ELF-1 (cell line): ENCODE data around the gene ZNF136.

Source experiments
- DNase-seq: peaks from one replicate; pipeline ENCODE4 v3.0.0-alpha.2; 2016; ENCODE audit warnings: low read depth, low spot score

ZNF136 gene

DNA sequence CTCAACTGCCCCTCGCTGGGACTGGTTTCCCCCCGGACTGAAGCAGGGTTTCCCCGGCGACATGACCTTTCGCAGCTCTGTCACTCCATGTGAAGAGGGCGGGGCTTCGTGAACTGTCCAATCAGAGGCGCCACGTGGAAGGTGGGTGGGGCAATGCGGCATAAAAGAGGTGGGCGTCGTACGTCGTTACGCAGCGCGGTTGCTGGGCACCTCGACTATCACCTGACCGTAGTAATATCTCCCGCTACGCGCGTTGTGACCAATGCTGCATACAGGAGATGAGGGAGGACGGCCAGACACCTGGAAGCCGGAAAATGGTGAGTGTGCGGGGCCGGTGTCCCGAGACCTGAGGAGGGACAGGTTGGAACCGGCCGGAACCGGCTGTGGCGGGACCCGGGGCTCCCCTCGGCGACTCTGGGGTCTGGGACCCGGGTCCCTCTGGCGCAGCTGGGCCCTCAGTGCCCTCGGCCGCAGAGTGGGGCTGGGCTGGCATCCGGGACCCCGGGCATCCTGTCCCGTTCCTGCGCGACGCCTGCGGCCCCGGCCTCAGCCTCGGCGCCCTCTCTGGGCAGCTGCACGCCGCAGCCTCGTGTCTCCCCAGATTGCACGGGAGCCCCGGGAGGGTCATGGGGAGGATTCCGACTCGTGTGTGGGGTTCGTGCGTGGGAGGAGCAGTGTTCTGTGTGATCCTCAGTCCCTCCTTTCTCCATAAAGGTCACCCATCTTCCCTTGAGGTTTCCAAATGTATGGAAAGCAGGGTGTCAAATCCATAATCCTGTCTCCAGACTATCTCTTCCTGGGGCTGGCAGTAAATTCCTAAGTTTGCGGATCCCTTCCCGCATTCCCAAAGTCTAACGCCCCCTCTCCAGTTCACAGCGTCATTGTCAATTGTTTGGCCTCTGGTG lies 32.2 kb downstream of the ZNF136 start:
- DNase-seq: no peak

DNA sequence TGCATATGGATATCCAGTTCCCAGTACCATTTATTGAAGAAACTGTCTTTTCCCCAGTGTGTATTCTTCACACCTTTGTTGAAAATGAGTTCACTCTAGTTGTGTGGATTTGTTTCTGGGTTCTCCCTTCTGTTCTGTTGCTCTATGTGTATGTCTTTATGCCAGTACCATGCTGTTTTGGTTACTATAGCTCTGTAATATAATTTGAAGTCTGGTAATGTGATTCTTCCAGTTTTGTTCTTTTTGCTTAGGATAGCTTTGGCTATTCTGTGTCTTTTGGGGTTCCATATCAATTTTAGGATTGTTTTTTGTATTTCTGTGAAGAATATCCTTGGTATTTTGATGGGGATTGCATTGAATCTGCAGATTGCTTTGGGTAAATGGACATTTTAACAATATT lies 35.2 kb downstream of the ZNF136 start:
- DNase-seq: no peak

DNA sequence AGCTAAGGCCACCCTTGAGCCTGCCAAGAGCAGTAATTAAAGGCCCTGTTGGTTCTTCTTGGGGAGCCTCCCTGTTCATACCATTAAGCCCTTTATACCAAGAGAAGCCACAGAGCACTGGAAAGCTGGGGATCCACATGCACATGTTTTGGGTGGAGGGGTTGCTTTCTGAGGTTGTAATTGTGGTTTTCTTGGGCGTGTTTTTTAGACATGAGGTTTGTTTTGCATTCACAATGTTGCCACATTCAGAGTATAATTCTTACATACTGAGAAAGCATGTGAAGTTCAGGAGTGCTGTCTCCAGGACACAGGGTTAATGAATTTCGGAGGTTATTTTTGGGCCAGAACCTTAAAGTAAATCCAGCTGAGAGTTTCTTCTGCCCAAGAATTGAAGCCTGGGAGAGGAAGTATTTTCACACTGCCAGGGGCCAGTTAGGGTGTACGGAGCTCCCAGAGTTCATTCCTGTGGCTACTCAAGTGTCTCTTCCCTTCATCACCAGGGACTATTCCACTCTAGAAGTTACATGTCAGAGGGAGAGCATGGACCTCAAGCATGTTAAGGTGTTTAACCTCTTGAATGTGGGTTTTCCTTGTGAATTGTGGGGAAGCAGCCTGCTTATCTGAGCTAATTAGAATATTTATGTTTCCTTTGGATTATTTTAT lies 37.0 kb downstream of the ZNF136 start:
- DNase-seq: no peak

DNA sequence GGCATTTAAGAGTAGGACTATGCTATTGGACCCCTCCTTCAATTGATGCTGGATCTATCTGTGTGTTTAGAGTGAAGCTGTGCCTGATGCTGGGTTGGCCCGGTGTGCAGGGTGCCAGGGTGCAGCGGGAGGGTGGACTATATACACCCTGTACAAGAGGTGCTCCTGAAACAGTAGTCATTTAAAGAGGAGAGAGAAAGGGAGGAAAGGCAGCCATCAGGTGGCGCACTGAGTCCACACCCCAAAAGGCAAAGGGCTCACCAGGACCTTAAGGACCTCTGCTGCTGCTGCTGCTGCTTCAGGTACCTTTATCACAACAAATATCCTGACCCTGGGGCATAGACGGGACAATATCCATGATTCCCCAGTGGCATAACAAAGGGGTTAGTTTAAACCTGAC lies 39.4 kb downstream of the ZNF136 start:
- peak; percentile 10 for DNase-seq

DNA sequence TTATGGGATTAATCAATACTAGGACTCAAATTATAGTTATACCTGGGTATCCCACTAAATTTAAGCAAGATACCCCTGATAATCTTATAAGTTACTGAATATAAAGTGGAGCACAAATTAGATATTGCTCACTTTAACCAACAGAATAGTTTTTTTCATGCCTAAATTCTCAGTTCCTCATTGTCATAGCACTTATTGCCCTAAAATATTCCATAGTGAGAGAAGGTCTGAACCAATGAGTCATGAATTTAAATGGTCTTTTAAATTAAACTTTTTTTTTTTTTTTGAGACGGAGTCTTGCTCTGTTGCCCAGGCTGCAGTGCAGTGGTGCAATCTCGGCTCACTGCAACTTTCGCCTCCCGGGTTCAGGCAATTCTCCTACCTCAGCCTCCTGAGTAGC lies 42.4 kb downstream of the ZNF136 start:
- no peak for DNase-seq

DNA sequence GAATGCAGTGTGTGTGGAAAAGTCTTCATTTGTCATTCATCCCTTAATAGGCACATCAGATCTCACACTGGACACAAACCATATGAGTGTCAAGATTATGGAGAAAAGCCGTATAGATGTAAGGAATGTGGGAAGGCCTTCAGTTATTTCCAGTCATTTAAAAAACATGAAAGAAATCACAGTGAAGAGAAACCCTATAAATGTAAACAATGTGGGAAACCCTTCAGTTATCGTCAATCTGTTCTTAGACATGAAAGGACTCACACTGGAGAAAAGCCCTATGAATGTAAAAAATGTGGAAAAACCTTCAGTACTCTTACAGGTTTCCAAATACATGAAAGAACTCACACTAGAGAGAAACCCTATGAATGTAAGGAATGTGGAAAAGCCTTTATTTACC lies 45.3 kb downstream of the ZNF136 start:
- no peak for DNase-seq

DNA sequence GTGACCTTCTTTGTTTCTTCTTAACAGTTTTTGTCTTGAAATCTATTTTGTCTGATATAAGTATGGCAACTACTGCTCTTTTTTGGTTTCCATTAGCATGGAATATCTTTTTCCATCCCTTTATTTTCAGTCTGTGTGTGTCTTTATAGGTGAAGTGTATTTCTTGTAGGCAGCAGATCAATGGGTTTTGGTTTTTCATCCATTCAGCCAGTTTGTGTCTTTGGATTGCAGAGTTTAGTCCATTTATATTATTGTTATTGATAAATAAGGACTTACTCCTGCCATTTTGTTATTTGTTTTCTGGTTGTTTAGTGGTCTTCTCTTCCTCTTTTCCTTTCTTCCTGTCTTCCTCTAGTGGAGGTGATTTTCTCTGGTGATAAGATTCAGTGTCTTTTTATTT lies 54.4 kb downstream of the ZNF136 start:
- DNase-seq: no peak

DNA sequence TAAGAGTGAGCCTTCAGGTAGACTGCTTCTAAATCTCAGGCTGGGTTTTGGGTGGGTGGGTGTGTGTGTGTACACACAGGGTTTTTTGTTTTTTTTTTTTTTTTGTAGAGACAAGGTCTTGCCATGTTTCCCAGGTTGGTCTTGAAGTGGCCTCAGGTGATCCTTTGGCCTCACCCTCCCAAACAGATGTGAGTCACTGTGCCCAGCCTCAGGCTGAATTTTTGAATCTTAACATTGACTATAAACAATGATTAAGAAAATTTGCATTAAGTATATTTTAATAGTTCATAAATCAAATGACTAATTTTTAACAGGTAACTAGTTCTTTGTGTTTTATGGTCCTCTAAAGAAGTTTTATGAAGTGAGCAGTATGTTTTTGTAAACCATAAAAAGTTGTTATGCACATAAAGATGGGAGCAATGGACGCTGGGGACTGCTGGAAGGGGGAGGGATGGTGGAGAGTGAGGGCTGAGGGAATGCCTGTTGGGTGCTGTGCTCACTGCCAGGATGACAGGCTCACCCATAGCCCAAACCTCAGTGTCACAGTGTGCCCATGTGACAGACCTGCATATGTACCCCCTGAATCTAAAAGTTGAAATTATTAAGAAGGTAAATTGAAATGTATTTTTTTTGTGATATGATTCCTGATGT lies 60.2 kb downstream of the ZNF136 start:
- no peak for DNase-seq

DNA sequence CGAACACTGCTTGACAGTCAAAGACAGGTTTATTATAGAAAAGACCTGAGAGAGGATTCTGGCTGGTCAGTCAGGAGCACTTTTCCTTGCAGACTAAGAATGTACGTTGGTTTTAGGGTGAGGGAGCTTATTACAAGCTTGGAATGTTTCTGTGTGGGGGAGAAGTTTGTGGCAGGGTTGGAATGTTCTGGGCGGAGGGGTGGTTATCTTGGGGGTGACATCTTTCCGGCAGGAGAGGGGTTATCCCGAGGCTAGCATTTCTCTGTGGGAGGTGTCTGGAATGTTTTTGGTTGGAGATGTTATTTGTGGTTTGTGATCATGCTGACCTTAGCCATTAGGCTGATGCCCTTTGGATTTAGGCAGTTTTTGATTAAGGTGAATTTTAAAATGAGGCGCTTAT lies 61.8 kb downstream of the ZNF136 start:
- DNase-seq: no peak

DNA sequence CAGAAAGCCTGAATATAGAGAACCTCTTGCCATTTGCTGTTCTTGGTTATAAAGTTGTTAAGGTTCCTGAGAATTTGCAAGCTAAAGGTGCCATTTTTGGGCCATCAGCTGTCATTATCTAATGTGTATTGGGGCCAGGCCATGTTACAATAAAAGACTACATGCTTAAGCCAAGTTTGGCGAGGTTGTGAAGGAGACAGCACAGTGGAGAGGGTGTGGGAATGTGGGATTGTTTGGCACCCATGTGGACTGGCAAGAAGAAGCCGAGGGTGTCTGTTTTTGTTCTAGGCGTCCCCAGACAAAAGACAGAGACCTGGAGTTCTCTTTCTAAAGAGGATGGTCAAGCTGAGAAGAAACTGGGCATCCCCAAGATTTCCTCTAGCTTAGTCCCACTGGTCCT lies 67.1 kb downstream of the ZNF136 start:
- no peak for DNase-seq

DNA sequence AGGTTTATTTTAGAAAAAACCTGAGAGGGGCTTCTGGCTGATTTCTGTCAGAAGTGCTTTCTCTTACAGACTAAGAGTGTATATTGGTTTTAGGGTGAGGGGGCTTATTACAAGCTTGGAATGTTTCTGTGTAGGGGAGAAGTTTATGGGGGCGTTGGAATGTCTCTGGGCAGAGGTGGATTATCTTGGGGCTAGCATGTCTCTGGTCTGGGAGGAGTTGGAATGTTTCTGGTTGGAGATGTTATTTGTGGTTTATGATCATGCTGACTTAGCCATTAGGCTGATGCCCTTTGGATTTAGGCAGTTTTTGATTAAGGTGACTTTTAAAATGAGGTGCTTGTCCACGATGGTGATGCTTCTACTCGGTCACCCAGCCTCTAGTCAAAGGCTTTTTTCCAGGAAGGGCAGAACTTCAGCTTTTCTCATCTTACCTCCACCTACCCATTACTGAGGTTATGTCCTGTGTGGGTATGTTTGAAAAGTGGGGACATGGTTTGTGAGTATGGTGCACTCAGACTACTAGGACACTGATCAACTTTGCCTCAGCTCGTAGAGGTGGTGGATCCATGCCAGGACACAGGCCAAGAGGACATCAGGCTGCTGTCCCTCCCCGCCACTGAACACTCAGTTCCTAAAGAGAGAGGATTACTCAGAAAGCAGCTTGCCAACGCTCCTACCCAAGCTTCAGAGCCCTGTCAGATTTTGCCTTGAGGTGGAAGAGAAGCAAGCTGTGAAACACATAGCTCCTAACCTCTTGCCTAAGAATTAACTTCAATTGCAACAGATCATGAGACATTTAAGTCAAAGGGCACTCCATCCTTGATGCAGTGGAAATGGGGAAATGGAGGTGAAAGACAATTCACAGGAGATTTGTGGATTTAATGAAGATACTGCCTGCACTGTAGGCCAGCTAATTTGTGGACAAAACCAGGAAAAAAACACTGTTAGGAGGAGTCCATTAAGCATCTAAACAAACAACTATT lies 68.1 kb downstream of the ZNF136 start:
- DNase-seq: no peak

DNA sequence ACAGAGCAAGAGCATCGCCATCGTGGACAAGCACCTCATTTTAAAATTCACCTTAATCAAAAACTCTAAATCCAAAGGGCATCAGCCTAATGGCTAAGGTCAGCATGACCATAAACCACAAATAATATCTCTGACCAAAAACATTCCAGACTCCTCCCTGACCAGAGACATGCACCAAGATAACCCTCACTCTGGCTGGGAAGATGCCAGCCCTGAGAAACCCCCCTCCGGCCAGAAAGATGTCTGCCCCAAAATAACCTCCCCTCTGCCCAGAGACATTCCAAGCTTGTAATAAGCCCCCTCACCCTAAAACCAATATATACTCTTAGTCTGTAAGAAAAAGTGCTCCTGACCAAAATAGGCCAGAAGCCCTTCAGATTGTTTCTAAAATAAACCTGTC lies 70.1 kb downstream of the ZNF136 start:
- no peak for DNase-seq

DNA sequence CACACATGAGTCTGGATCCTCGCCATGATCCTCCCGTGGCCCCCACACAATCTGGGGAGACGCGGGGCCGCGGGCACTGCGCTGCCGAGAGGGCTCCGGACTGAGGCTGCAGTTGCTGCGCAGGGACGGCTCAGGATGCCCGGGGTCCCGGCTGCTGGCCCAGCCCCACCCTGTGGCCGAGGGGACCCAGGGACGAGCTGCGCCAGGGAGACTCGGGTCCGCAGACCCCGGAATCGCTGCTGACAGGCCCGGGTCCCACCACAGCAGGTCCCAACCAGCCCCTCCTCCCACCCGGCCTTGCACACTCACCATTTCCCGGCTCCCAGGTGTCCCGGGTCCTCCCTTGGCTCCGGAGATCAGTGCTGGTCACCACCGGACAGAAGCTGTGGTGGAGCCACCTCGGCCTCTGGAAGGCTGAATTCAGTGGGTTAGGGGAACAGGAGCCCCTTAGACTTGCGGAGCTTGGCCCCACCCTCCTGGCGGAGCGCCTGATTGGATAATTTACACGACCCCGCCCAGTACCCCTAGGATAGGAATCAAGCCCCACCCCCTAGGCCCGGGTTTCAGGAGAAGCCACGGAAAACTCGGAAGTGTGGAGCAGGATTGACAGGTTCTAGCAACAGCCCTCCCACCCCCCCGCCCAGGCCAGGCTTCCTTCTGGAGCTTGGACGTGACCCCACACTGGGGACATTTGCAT lies 74.4 kb downstream of the ZNF136 start:
- DNase-seq: no peak
